GM12878 (cell line): ENCODE measurements around the gene DNAH11.

Experiments
- E4F1 ChIP-seq: fragments of 450-650 bp; IDR thresholded peaks from 2 replicates; pipeline ENCODE4 v1.6.1; 2018; ENCODE audit warnings: borderline replicate concordance, mild to moderate bottlenecking; ENCODE audit not compliant: partially characterized antibody
- SP1 ChIP-seq: IDR thresholded peaks from one replicate; pipeline ENCODE4 v1.6.1; 2011; ENCODE audit warnings: low read depth, low read length
- ZSCAN29 ChIP-seq: fragments of 450-650 bp; IDR thresholded peaks from 2 replicates; pipeline ENCODE4 v1.6.1; 2017; ENCODE audit warnings: mild to moderate bottlenecking, moderate library complexity

- TF ChIP-seq E4F1 (no peak), SP1 (no peak), ZSCAN29 (no peak)
Observed at GRCh38 chr7:21636694-21637093, 93.9 kb downstream of the DNAH11 start.
